ENCODE results near the gene LHX1. TPM values are rescaled to one million over a fixed set of nuclear protein-coding genes. Genes with fewer than 3 reads are reported as not detected.

Gene LHX1
- polyA plus RNA-seq, 3 donors, result not detected

DNA sequence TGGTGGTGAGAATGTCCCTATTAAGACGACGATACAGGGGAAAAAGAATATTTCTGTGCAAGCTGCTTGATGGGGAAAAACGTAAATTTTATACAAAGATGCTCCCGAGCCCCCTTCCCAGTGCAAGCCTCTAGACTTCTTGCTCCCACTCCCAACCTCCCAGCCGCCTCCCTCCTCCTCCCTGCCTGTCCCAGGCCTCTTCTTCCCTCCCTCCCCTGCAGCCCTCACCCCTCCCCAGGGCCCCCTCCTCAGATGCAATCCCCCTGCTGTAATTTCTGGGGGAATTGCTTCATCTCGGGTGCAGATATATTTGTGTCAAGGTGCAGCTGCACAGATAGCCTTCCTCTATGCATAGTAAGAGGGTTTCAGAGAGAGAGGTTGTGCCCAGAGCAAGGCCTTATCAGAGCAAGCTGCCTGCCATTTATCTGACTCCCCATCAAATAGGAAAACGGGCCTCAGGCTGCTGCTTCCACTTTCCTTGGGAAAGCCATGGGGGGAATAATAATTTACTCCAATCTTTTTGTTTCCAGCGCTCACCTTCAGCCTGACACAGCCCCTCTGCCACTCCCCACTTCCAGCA lies 47.4 kb upstream of the LHX1 start:
- no peak overlapping the region for H3K27ac Mint-ChIP-seq
- peaks cover 24 to 43% (median 29%) of the 10 kb centered on the region in 3 donors for H3K27me3 Mint-ChIP-seq (ENCODE audit: low read depth in 3 of 3)

GRCh38 chr17:36890398-36891168 lies 46.7 kb upstream of the LHX1 start:
- Mint-ChIP-seq H3K4me3 (no peak overlapping the region), H3K27ac (no peak overlapping the region), H3K4me1 (no peaks in the 10 kb centered on the region), H3K27me3 (ENCODE audit: low read depth in 3 of 3) (peaks cover 20 to 38% (median 21%) of the 10 kb centered on the region in 3 donors), H3K36me3 (no peaks in the 10 kb centered on the region), H3K9me3 (no peaks in the 10 kb centered on the region)
- H2AFZ ChIP-seq (ENCODE audit: insufficient read depth, low read depth, low read length, poor library complexity, severe bottlenecking), result no peak overlapping the region
- no peaks in the 10 kb centered on the region for H4K20me1 ChIP-seq (ENCODE audit: insufficient read depth, low read length)
- H3K9ac ChIP-seq (ENCODE audit: insufficient read depth, low read length, poor library complexity, severe bottlenecking), result no peak overlapping the region
- intact Hi-C loops (cut with micrococcal nuclease), result no loop called here
- H3K27me3 ChIP-seq (ENCODE audit: control insufficient read depth in 2 of 2, insufficient read depth in 2 of 2, low read length in 2 of 2), result peaks cover 0 to 11% of the 10 kb centered on the region in 2 donors
- DNase-seq, result no peak
- TF ChIP-seq, protein P1, sequence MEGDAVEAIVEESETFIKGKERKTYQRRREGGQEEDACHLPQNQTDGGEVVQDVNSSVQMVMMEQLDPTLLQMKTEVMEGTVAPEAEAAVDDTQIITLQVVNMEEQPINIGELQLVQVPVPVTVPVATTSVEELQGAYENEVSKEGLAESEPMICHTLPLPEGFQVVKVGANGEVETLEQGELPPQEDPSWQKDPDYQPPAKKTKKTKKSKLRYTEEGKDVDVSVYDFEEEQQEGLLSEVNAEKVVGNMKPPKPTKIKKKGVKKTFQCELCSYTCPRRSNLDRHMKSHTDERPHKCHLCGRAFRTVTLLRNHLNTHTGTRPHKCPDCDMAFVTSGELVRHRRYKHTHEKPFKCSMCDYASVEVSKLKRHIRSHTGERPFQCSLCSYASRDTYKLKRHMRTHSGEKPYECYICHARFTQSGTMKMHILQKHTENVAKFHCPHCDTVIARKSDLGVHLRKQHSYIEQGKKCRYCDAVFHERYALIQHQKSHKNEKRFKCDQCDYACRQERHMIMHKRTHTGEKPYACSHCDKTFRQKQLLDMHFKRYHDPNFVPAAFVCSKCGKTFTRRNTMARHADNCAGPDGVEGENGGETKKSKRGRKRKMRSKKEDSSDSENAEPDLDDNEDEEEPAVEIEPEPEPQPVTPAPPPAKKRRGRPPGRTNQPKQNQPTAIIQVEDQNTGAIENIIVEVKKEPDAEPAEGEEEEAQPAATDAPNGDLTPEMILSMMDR (IDR thresholded peaks at IDR 0.05), result no peak
- H3K36me3 ChIP-seq (replicated peaks in 1 of 2; ENCODE audit: control insufficient read depth in 1 of 2, insufficient read depth in 2 of 2, low read length in 2 of 2), result no peaks in the 10 kb centered on the region
- no peaks in the 10 kb centered on the region for H3K4me1 ChIP-seq (ENCODE audit: control insufficient read depth in 1 of 2, insufficient read depth in 2 of 2, low read length in 2 of 2)
- no peak overlapping the region for H3K27ac ChIP-seq (ENCODE audit: low read depth in 1 of 2, low read length in 2 of 2)
- H3K4me3 ChIP-seq (replicated peaks in 1 of 3; ENCODE audit: low read depth in 2 of 3, low read length in 3 of 3), result no peak overlapping the region
- H3K79me2 ChIP-seq (ENCODE audit: insufficient read depth, low read length), result no peaks in the 10 kb centered on the region
- no peaks in the 10 kb centered on the region for H3K9me3 ChIP-seq (replicated peaks in 1 of 2; ENCODE audit: control insufficient read depth in 1 of 2, insufficient read depth in 1 of 2, low read length in 2 of 2)
- H3K4me2 ChIP-seq (replicated peaks; ENCODE audit: extremely low read depth, low read length, poor library complexity, severe bottlenecking), result no peak overlapping the region
- 96% methylated on average over 8 of the region's 13 CpGs for WGBS (ENCODE audit: insufficient coverage)

More for the DNA sequence above, 47.4 kb upstream of the LHX1 start:
- Mint-ChIP-seq H3K4me1 (no peaks in the 10 kb centered on the region), H3K9me3 (no peaks in the 10 kb centered on the region), H3K4me3 (no peak overlapping the region), H3K36me3 (no peaks in the 10 kb centered on the region)
- no peaks in the 10 kb centered on the region for H3K79me2 ChIP-seq (ENCODE audit: insufficient read depth, low read length)
- peaks cover 4 to 18% of the 10 kb centered on the region in 2 donors for H3K27me3 ChIP-seq (ENCODE audit: control insufficient read depth in 2 of 2, insufficient read depth in 2 of 2, low read length in 2 of 2)
- H3K4me3 ChIP-seq (replicated peaks in 1 of 3; ENCODE audit: low read depth in 2 of 3, low read length in 3 of 3), result no peak overlapping the region
- H3K27ac ChIP-seq (ENCODE audit: low read depth in 1 of 2, low read length in 2 of 2), result no peak overlapping the region
- H4K20me1 ChIP-seq (ENCODE audit: insufficient read depth, low read length), result no peaks in the 10 kb centered on the region
- H3K4me2 ChIP-seq (replicated peaks; ENCODE audit: extremely low read depth, low read length, poor library complexity, severe bottlenecking), result no peak overlapping the region
- H3K9me3 ChIP-seq (replicated peaks in 1 of 2; ENCODE audit: control insufficient read depth in 1 of 2, insufficient read depth in 1 of 2, low read length in 2 of 2), result no peaks in the 10 kb centered on the region
- intact Hi-C loops (cut with micrococcal nuclease), result no loop called here
- 82% methylated on average over 3 of the region's 8 CpGs for WGBS (ENCODE audit: insufficient coverage)
- no peak for DNase-seq
- H3K9ac ChIP-seq (ENCODE audit: insufficient read depth, low read length, poor library complexity, severe bottlenecking), result no peak overlapping the region
- no peaks in the 10 kb centered on the region for H3K36me3 ChIP-seq (replicated peaks in 1 of 2; ENCODE audit: control insufficient read depth in 1 of 2, insufficient read depth in 2 of 2, low read length in 2 of 2)
- no peaks in the 10 kb centered on the region for H3K4me1 ChIP-seq (ENCODE audit: control insufficient read depth in 1 of 2, insufficient read depth in 2 of 2, low read length in 2 of 2)
- H2AFZ ChIP-seq (ENCODE audit: insufficient read depth, low read depth, low read length, poor library complexity, severe bottlenecking), result no peak overlapping the region
- TF ChIP-seq, protein P1 (IDR thresholded peaks at IDR 0.05), result no peak
